ENCODE measurements around the gene RIPOR3. TPM values are rescaled to one million over a fixed set of nuclear protein-coding genes. Genes with fewer than 3 reads are reported as not detected.

RIPOR3 gene
- polyA plus RNA-seq, 1 donor (not counting 4 experiments of a cell fraction or from before 2014, with no cell fraction given) = 0.10 TPM

- Histone ChIP-seq H3K4me1 (ENCODE audit: control insufficient read depth, extremely low read depth, insufficient read depth, low read length) (peaks cover 17% of the 10 kb centered on the region), H3K27me3 (ENCODE audit: control insufficient read depth, extremely low read depth, insufficient read depth, low read length) (peaks cover 16% of the 10 kb centered on the region), H3K27ac (ENCODE audit: control insufficient read depth, insufficient read depth, low read length) (no peak overlapping the region), H4K20me1 (ENCODE audit: control insufficient read depth, extremely low read depth, insufficient read depth, low read length) (no peaks in the 10 kb centered on the region), H3K79me2 (ENCODE audit: control insufficient read depth, insufficient read depth, low read length) (no peaks in the 10 kb centered on the region), H3K9me3 (ENCODE audit: control insufficient read depth, low read depth, low read length) (no peaks in the 10 kb centered on the region), H3K4me3 (ENCODE audit: control insufficient read depth in 2 of 3, extremely low read depth in 1 of 3, insufficient read depth in 2 of 3, low read depth in 1 of 3, low read length in 3 of 3) (no peak overlapping the region), H3K4me2 (ENCODE audit: control insufficient read depth, extremely low read depth, insufficient read depth, low read depth, low read length) (no peak overlapping the region), H2AFZ (ENCODE audit: control insufficient read depth, low read length) (no peak overlapping the region), H3K9me1 (ENCODE audit: control insufficient read depth, extremely low read depth, insufficient read depth, low read length) (no peaks in the 10 kb centered on the region), H3K9ac (ENCODE audit: control insufficient read depth, extremely low read depth, insufficient read depth, low read length) (no peak overlapping the region), H3K36me3 (ENCODE audit: control insufficient read depth in 2 of 2, extremely low read depth in 1 of 2, insufficient read depth in 2 of 2, low read length in 2 of 2) (no peaks in the 10 kb centered on the region)
- no peak for TF ChIP-seq EZH2 (IDR thresholded peaks at IDR 0.05; ENCODE audit: low read length)
- TF ChIP-seq CTCF (optimal IDR thresholded peaks at IDR 0.05 in 1 of 3, IDR thresholded peaks at IDR 0.05 in 1 of 3, conservative IDR thresholded peaks at IDR 0.05 in 1 of 3; ENCODE audit: extremely low read depth in 1 of 3, insufficient read depth in 2 of 3, low read length in 3 of 3) = no peak
- FAIRE-seq = no peak
- dilution Hi-C loops (cut with MboI; ENCODE audit: extremely low pct_ligation_motif_present, low sequenced_read_pairs) = no loop called here
- no peak for DNase-seq (ENCODE audit: low read depth, low spot score)
Observed at GRCh38 chr20:50688256-50688975, 2.9 kb downstream of the RIPOR3 start.

- Histone ChIP-seq H3K27ac (ENCODE audit: control insufficient read depth, insufficient read depth, low read length) (no peak overlapping the region), H3K27me3 (ENCODE audit: control insufficient read depth, extremely low read depth, insufficient read depth, low read length) (peaks cover 10% of the 10 kb centered on the region), H3K4me1 (ENCODE audit: control insufficient read depth, extremely low read depth, insufficient read depth, low read length) (peaks cover 16% of the 10 kb centered on the region), H3K9ac (ENCODE audit: control insufficient read depth, extremely low read depth, insufficient read depth, low read length) (no peak overlapping the region), H3K9me3 (ENCODE audit: control insufficient read depth, low read depth, low read length) (no peaks in the 10 kb centered on the region), H3K4me2 (ENCODE audit: control insufficient read depth, extremely low read depth, insufficient read depth, low read depth, low read length) (no peak overlapping the region), H2AFZ (ENCODE audit: control insufficient read depth, low read length) (no peak overlapping the region), H3K36me3 (ENCODE audit: control insufficient read depth in 2 of 2, extremely low read depth in 1 of 2, insufficient read depth in 2 of 2, low read length in 2 of 2) (no peaks in the 10 kb centered on the region), H4K20me1 (ENCODE audit: control insufficient read depth, extremely low read depth, insufficient read depth, low read length) (no peaks in the 10 kb centered on the region), H3K79me2 (ENCODE audit: control insufficient read depth, insufficient read depth, low read length) (no peaks in the 10 kb centered on the region), H3K4me3 (ENCODE audit: control insufficient read depth in 2 of 3, extremely low read depth in 1 of 3, insufficient read depth in 2 of 3, low read depth in 1 of 3, low read length in 3 of 3) (no peak overlapping the region), H3K9me1 (ENCODE audit: control insufficient read depth, extremely low read depth, insufficient read depth, low read length) (no peaks in the 10 kb centered on the region)
- DNase-seq (ENCODE audit: low read depth, low spot score) (no peak), FAIRE-seq (no peak)
- TF ChIP-seq EZH2 (IDR thresholded peaks at IDR 0.05; ENCODE audit: low read length) (no peak), CTCF (optimal IDR thresholded peaks at IDR 0.05 in 1 of 3, IDR thresholded peaks at IDR 0.05 in 1 of 3, conservative IDR thresholded peaks at IDR 0.05 in 1 of 3; ENCODE audit: extremely low read depth in 1 of 3, insufficient read depth in 2 of 3, low read length in 3 of 3) (no peak)
- dilution Hi-C loops (cut with MboI; ENCODE audit: extremely low pct_ligation_motif_present, low sequenced_read_pairs) = no loop called here
Observed at GRCh38 chr20:50686821-50687220, 4.5 kb downstream of the RIPOR3 start.
